HG02840 (cell line): Measurements from ENCODE around the gene LYZL1.
"Not testable (repeated sequence)": the region's sequence is repeated elsewhere in the genome, so short reads cannot be mapped to it uniquely, and the experiment has no call there.

Experiments
- ATAC-seq: cut with Tn5 transposase; IDR thresholded peaks from one replicate; pipeline ENCODE4 v1.9.1; 2021; ENCODE audit warnings: mild to moderate bottlenecking, moderate library complexity, moderate number of reproducible peaks; ENCODE audit not compliant: unreplicated experiment, low FRiP score

LYZL1 gene

DNA sequence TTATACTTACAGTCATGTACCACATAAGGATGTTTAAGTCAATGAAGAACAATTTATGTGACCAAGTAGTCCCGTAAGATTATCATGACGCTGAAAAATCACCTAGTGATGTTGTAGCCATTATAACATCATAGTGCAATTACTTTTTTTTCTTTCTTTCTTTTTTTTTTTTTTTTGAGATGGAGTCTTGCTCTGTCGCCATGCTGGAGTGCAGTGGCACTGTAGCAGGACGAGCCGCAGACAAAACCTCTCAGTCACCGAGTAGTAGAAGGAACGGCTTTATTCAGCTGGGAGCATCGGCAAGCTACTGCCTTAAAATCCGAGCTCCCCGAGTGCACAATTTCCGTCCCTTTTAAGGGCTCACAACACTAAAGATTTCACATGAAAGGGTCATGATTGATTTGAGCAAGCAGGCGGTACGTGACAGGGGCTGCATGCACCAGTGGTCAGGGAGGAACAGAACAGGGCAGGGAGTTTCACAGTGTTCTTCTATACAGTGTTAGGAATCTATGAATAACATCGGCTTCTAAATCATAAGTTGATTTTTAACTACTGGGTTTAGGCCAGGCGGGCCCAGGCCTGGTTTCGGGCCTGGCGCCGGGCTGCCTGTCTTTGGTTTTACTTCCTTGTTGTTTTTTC, 71.5 kb downstream of the LYZL1 start:
- ATAC-seq, result not testable (repeated sequence)
